ENCODE data around the gene LPO. TPM values are rescaled to one million over a fixed set of nuclear protein-coding genes. Genes with fewer than 3 reads are reported as not detected.

The LPO gene
- total and polyA plus RNA-seq, 4 donors, result 0.15 to 0.26 TPM; not detected in 2

DNA sequence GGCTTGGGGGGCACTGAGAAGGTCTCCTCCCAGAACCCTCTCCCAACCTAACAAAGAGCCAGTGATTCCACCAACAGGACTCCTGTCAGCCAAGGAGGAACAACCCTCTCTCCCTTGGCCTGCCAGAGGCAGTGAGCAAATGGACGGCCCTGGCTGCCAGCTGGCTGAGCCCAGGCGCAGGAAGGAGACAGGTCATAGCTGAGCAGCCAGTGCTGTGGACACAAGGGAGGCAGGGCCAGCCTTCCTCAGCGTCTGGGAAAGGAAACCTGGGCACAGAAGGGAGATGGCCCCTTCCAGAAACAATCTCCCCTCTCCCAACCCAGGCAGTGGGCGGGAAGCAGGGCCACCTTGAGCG, 40.3 kb downstream of the LPO start:
- no peaks in the 10 kb centered on the region for H3K36me3 ChIP-seq (ENCODE audit: control insufficient read depth in 4 of 4, insufficient read depth in 4 of 4, low read length in 4 of 4)
- TF ChIP-seq CTCF (IDR thresholded peaks at IDR 0.05; ENCODE audit: control extremely low read depth, extremely low read depth), result no peak
- H3K9me3 ChIP-seq (ENCODE audit: control insufficient read depth in 4 of 4, insufficient read depth in 3 of 4, low read length in 3 of 4), result peaks cover 0 to 1% (median 0%) of the 10 kb centered on the region in 4 donors
- H3K9ac ChIP-seq (ENCODE audit: insufficient read depth in 1 of 2, low read length in 2 of 2), result no peak overlapping the region
- ATAC-seq (ENCODE audit: insufficient read depth, low FRiP score) (no peak), DNase-seq (peak in 1 of 3 donors; percentile 57)
- peaks cover 0 to 13% (median 0%) of the 10 kb centered on the region in 5 donors for H3K4me1 ChIP-seq (ENCODE audit: control insufficient read depth in 5 of 5, insufficient read depth in 5 of 5, low read length in 5 of 5)
- H3K27ac ChIP-seq (ENCODE audit: low read depth in 1 of 2, low read length in 1 of 2), result peak overlapping the region in 1 of 2 donors; percentile 11
- H3K4me3 ChIP-seq, result no peak overlapping the region
- peaks cover 0 to 12% (median 0%) of the 10 kb centered on the region in 3 donors for H3K27me3 ChIP-seq (ENCODE audit: control insufficient read depth in 3 of 3, insufficient read depth in 3 of 3, low read length in 2 of 3)
- 21 to 26% methylated on average over 5 of the region's 5 CpGs for WGBS, 2 donors

DNA sequence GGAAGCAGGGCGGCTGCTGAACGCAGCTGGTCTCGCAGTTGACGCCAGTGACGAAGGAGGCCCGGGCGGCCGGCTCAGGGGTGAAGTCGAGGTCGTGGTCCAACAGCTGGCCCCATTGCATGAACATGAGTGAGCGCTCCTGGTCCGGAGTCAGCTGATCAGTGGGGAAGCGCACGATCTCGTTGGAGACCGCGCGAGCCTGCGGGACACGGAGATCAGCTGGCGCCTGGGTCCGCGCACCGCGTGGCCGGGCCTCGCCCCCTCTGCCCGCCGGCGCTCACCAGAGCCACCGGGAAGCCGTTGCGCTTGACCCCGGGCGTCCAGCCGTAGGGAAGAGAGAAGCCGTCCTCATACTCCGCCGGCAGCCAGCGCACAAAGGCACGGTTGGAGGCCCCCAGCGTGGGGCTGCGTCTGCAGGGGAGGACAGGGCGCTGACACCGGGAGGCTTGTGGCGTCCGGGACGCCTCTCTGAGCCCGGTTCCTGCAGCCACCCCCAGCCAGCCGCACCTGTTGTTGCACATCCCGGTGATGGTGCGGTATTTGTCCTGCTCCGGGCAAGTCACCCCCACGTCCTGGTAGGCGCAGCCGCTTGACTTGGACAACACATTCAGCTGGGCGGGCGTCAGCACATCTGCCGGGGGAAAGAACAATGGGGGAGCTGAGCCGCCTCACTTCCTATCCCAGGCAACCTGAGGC, 40.8 kb downstream of the LPO start:
- DNase-seq, result peak; percentile 73 to 80 (median 76)
- H3K27me3 ChIP-seq (ENCODE audit: control insufficient read depth in 3 of 3, insufficient read depth in 3 of 3, low read length in 2 of 3), result peaks cover 0 to 12% (median 0%) of the 10 kb centered on the region in 3 donors
- H3K9me3 ChIP-seq (ENCODE audit: control insufficient read depth in 4 of 4, insufficient read depth in 3 of 4, low read length in 3 of 4), result peaks cover 0 to 1% (median 0%) of the 10 kb centered on the region in 4 donors
- WGBS, 2 donors, result 11 to 15% methylated on average over 56 to 60 of the region's 60 CpGs
- no peak overlapping the region for H3K9ac ChIP-seq (ENCODE audit: insufficient read depth in 1 of 2, low read length in 2 of 2)
- TF ChIP-seq CTCF (IDR thresholded peaks at IDR 0.05; ENCODE audit: control extremely low read depth, extremely low read depth), result no peak
- H3K36me3 ChIP-seq (ENCODE audit: control insufficient read depth in 4 of 4, insufficient read depth in 4 of 4, low read length in 4 of 4), result no peaks in the 10 kb centered on the region
- ATAC-seq (ENCODE audit: insufficient read depth, low FRiP score), result peak; percentile 9
- H3K27ac ChIP-seq (ENCODE audit: low read depth in 1 of 2, low read length in 1 of 2), result no peak overlapping the region
- H3K4me1 ChIP-seq (ENCODE audit: control insufficient read depth in 5 of 5, insufficient read depth in 5 of 5, low read length in 5 of 5), result peaks cover 0 to 13% (median 0%) of the 10 kb centered on the region in 5 donors
- H3K4me3 ChIP-seq, result no peak overlapping the region

DNA sequence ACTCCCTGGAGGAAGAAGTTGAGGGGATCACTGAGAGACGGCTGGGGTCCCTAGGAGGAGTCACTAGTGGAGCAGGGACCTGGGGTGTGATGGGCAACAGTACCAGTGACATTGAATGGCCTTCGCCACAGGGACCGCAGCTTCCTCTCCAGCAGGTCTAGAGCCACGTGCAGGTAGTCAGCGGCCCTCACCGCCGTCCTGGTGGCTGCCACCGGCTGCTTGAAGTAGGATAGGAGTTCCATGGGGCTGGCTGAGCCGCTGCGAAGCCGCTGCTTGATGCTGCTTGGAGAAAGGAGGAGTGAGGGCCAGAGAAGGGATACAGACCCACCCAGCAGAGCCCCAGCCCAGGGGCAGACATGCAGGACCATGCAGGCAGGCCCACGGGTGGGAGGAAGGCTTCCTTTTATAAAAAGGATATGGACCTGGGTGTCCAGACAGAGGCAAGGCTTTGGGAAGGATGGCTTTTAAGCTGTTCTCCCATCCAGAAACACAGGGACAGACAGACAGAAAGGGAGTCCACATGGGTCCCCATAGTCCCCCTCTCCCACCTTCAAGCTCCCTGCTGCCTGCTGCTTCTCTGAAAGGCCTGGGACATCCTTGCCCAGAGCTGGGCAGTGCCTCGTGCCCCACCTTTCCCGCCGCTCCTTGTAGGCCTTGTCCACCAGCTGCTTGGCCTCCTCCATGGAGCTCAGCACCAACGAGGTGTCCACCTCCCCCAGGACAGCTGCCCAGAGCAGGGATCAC, 41.5 kb downstream of the LPO start:
- no peak for TF ChIP-seq CTCF (IDR thresholded peaks at IDR 0.05; ENCODE audit: control extremely low read depth, extremely low read depth)
- Histone ChIP-seq H3K27me3 (ENCODE audit: control insufficient read depth in 3 of 3, insufficient read depth in 3 of 3, low read length in 2 of 3) (peaks cover 0 to 12% (median 0%) of the 10 kb centered on the region in 3 donors), H3K4me1 (ENCODE audit: control insufficient read depth in 5 of 5, insufficient read depth in 5 of 5, low read length in 5 of 5) (peaks cover 0 to 13% (median 0%) of the 10 kb centered on the region in 5 donors), H3K4me3 (no peak overlapping the region), H3K9ac (ENCODE audit: insufficient read depth in 1 of 2, low read length in 2 of 2) (no peak overlapping the region), H3K27ac (ENCODE audit: low read depth in 1 of 2, low read length in 1 of 2) (no peak overlapping the region), H3K9me3 (ENCODE audit: control insufficient read depth in 4 of 4, insufficient read depth in 3 of 4, low read length in 3 of 4) (peaks cover 0 to 1% (median 0%) of the 10 kb centered on the region in 4 donors), H3K36me3 (ENCODE audit: control insufficient read depth in 4 of 4, insufficient read depth in 4 of 4, low read length in 4 of 4) (no peaks in the 10 kb centered on the region)
- WGBS, 2 donors, result 33 to 54% methylated on average over 16 of the region's 16 CpGs
- ATAC-seq (ENCODE audit: insufficient read depth, low FRiP score), result no peak
- no peak for DNase-seq

Data from lung (tissue), 12 donors.